Stomach (tissue), 9 donors: Measurements from ENCODE around the gene BARX1. TPM values are rescaled to one million over a fixed set of nuclear protein-coding genes. Genes with fewer than 3 reads are reported as not detected.

Experiments
- DNase-seq, 2 donors: peaks; one replicate each; pipeline versions ENCODE4 v3.0.0 to v3.0.0-alpha.2; 2013 to 2019
- H3K27ac ChIP-seq, 5 donors: fragments of 200-600 bp in 4 of 5; sonication (generic) in 4 of 5; one replicate each; pipeline ENCODE4 v1.5.1; 2013 to 2019; ENCODE audit warnings: mild to moderate bottlenecking in 1 of 5, moderate library complexity in 1 of 5
- H3K27me3 ChIP-seq, 3 donors: fragments of 200-600 bp; sonication (generic); one replicate each; pipeline ENCODE4 v1.5.1; 2017 to 2019; ENCODE audit warnings: mixed run types in 1 of 3
- H3K36me3 ChIP-seq, 4 donors: fragments of 200-600 bp; sonication (generic); 1 replicate in 3 of 4; 2 replicates in 1 of 4; pipeline ENCODE4 v1.5.1; 2016 to 2019
- H3K4me1 ChIP-seq, 4 donors: fragments of 200-600 bp; sonication (generic); one replicate each; pipeline ENCODE4 v1.5.1; 2016 to 2019
- H3K4me3 ChIP-seq, 4 donors: fragments of 200-600 bp; sonication (generic) in 3 of 4; one replicate each; pipeline ENCODE4 v1.5.1; 2016 to 2019; ENCODE audit warnings: mild to moderate bottlenecking in 1 of 4
- H3K9me3 ChIP-seq, 4 donors: fragments of 200-600 bp; sonication (generic); one replicate each; pipeline ENCODE4 v1.5.1; 2016 to 2019
- EP300 ChIP-seq: sonication (generic); formaldehyde crosslinking; IDR thresholded peaks from one replicate; pipeline ENCODE4 v1.6.1; 2017; ENCODE audit warnings: antibody characterized with exemption
- POLR2A ChIP-seq, 4 donors: fragments of 450-650 bp; IDR thresholded peaks; one replicate each; pipeline ENCODE4 v1.6.1; 2016; ENCODE audit warnings: antibody characterized with exemption in 4 of 4, control low read depth in 2 of 4, mild to moderate bottlenecking in 1 of 4, moderate library complexity in 1 of 4
- POLR2AphosphoS5 ChIP-seq, 3 donors: sonication (generic); formaldehyde crosslinking; IDR thresholded peaks; one replicate each; pipeline ENCODE4 v1.6.1; 2016; ENCODE audit warnings: antibody characterized with exemption in 3 of 3
- WGBS, 5 donors: extraction: QIAGEN DNeasy Blood & Tissue Kit in 3 of 5; methylation state at CpG; one replicate each; pipeline versions ENCODE4 v1.1.5 to v1.1.7; 2013 to 2018; 5-methylcytosine and 5-hydroxymethylcytosine counted together
- intact Hi-C: fragments of 100-400 bp; cut with DNase I; formaldehyde crosslinking; loops from one replicate; pipeline ENCODE4 v1.15.1; 2023; ENCODE audit warnings: low total_unique reads
- polyA plus RNA-seq, 3 donors: library from polyadenylated mRNA; stranded (reverse); fragments of 200-250 nt; gene quantifications; one replicate each; pipeline ENCODE4 v1.2.3, GENCODE V29; 2013
- total RNA-seq, 5 donors: library from RNA; depleted of rRNA; stranded (reverse); fragments of >200 nt; gene quantifications; one replicate each; pipeline versions ENCODE4 v1.1.0 to v1.2.3, GENCODE V29; 2014 to 2016
- TF ChIP-seq, protein P1 (sequence below), 7 experiments: fragments of 450-650 bp in 4 of 7; fragments of 200-600 bp in 3 of 7; sonication (generic) in 3 of 7; IDR thresholded peaks; one replicate each; pipeline ENCODE4 v1.5.1; 2016 to 2019; ENCODE audit warnings: antibody characterized with exemption in 7 of 7, control low read depth in 2 of 7, mild to moderate bottlenecking in 1 of 7
- donor health status: healthy with polysubstance abuse.
- donor health status: Bipolar disorder and iron deficiency.
- donor health status: healthy.

The BARX1 gene
- total and polyA plus RNA-seq, 8 donors = 42.0 to 256 (median 141) TPM; not detected in 1

GRCh38 chr9:93988056-93988455 is 32.9 kb upstream of the BARX1 start:
- no peaks in the 10 kb centered on the region for H3K27me3 ChIP-seq
- H3K9me3 ChIP-seq = peaks cover 0 to 30% (median 10%) of the 10 kb centered on the region in 4 donors
- intact Hi-C loops = no loop called here
- no peaks in the 10 kb centered on the region for H3K36me3 ChIP-seq
- TF ChIP-seq, protein P1, sequence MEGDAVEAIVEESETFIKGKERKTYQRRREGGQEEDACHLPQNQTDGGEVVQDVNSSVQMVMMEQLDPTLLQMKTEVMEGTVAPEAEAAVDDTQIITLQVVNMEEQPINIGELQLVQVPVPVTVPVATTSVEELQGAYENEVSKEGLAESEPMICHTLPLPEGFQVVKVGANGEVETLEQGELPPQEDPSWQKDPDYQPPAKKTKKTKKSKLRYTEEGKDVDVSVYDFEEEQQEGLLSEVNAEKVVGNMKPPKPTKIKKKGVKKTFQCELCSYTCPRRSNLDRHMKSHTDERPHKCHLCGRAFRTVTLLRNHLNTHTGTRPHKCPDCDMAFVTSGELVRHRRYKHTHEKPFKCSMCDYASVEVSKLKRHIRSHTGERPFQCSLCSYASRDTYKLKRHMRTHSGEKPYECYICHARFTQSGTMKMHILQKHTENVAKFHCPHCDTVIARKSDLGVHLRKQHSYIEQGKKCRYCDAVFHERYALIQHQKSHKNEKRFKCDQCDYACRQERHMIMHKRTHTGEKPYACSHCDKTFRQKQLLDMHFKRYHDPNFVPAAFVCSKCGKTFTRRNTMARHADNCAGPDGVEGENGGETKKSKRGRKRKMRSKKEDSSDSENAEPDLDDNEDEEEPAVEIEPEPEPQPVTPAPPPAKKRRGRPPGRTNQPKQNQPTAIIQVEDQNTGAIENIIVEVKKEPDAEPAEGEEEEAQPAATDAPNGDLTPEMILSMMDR (IDR thresholded peaks at IDR 0.05) = no peak
- TF ChIP-seq EP300 (no peak), POLR2AphosphoS5 (IDR thresholded peaks at IDR 0.05) (no peak), POLR2A (IDR thresholded peaks at IDR 0.05) (no peak)
- WGBS, 5 donors = 35 to 64% (median 43%) methylated on average over 1 of the region's 1 CpG
- H3K4me3 ChIP-seq = no peak overlapping the region
- H3K27ac ChIP-seq = no peak overlapping the region
- no peak for DNase-seq
- peaks cover 0 to 7% (median 3%) of the 10 kb centered on the region in 4 donors for H3K4me1 ChIP-seq

DNA sequence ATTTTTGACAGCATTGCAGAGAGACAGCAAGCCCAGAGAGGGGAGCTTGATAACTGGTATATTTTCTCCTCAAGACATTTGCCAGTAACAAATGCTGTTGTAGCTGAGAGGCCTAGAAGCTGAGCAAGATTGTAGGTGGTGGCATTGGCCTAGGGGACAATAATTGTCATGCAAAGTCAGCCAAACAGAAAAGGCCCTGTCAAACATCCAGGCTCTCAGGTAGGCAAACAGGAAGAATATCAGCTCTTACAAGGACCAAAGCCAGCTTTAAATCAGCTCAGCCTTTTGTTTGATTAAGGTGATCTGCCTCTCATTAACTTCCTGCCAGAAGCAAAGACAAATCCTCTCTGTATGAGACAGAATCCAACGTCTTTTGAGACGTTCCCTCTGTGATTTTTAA is 29.7 kb upstream of the BARX1 start:
- H3K4me3 ChIP-seq = no peak overlapping the region
- TF ChIP-seq POLR2AphosphoS5 (IDR thresholded peaks at IDR 0.05) (no peak), POLR2A (IDR thresholded peaks at IDR 0.05) (no peak)
- TF ChIP-seq, protein P1 (IDR thresholded peaks at IDR 0.05) = no peak
- H3K36me3 ChIP-seq = no peaks in the 10 kb centered on the region
- peak; percentile 13 to 40 for DNase-seq
- intact Hi-C loops = no loop called here
- H3K9me3 ChIP-seq = peaks cover 0 to 18% (median 3%) of the 10 kb centered on the region in 4 donors
- H3K27me3 ChIP-seq = no peaks in the 10 kb centered on the region
- H3K4me1 ChIP-seq = peaks cover 0 to 7% (median 3%) of the 10 kb centered on the region in 4 donors
- H3K27ac ChIP-seq = peak overlapping the region in 1 of 5 donors; percentile 1
- 5 to 23% (median 9%) methylated on average over 2 of the region's 2 CpGs for WGBS, 5 donors

DNA sequence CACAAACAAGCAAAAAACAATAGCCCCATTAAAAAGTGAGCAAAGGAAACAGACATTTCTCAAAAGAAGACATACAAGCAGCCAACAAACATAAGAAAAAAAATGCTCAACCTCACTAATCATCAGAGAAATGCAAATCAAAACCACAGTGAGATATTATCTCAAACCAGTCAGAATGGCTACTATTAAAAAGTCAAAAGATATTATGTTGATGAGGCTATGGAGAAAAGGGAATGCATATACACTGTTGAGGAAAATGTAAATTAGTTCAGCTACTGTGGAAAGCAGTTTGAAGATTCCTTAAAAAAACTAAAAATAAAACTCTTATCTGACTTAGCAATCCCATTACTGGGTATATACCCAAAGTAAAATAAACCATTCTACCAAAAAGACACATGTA is 28.7 kb upstream of the BARX1 start:
- DNase-seq = no peak
- no peak overlapping the region for H3K4me3 ChIP-seq
- intact Hi-C loops = no loop called here
- no peaks in the 10 kb centered on the region for H3K27me3 ChIP-seq
- H3K27ac ChIP-seq = no peak overlapping the region
- TF ChIP-seq POLR2A (IDR thresholded peaks at IDR 0.05) = no peak
- no peak for TF ChIP-seq EP300
- TF ChIP-seq, protein P1 (IDR thresholded peaks at IDR 0.05) = no peak
- no peak for TF ChIP-seq POLR2AphosphoS5 (IDR thresholded peaks at IDR 0.05)
- H3K4me1 ChIP-seq = peaks cover 0 to 11% (median 3%) of the 10 kb centered on the region in 4 donors
- H3K9me3 ChIP-seq = peaks cover 0 to 10% (median 0%) of the 10 kb centered on the region in 4 donors
- H3K36me3 ChIP-seq = no peaks in the 10 kb centered on the region

GRCh38 chr9:93979721-93980120 is 24.6 kb upstream of the BARX1 start:
- no peaks in the 10 kb centered on the region for H3K9me3 ChIP-seq
- peak in 1 of 2 donors; percentile 62 for DNase-seq
- H3K27me3 ChIP-seq = no peaks in the 10 kb centered on the region
- H3K4me3 ChIP-seq = no peak overlapping the region
- H3K36me3 ChIP-seq = peaks cover 0 to 21% (median 6%) of the 10 kb centered on the region in 4 donors
- intact Hi-C loops = no loop called here
- H3K4me1 ChIP-seq = peaks cover 0 to 15% (median 6%) of the 10 kb centered on the region in 4 donors
- no peak for TF ChIP-seq POLR2A (IDR thresholded peaks at IDR 0.05)
- TF ChIP-seq EP300 = no peak
- TF ChIP-seq, protein P1 (IDR thresholded peaks at IDR 0.05) = no peak
- no peak for TF ChIP-seq POLR2AphosphoS5 (IDR thresholded peaks at IDR 0.05)
- no peak overlapping the region for H3K27ac ChIP-seq
- 70 to 89% (median 73%) methylated on average over 4 of the region's 4 CpGs for WGBS, 5 donors
